Lower lobe of right lung (tissue), 2 donors: ENCODE measurements around the gene ELP4. TPM values are rescaled to one million over a fixed set of nuclear protein-coding genes. Genes with fewer than 3 reads are reported as not detected.

Experiments
- ATAC-seq, 2 donors: fragments of 200-7000 bp; cut with Tn5 transposase; one replicate each; pipeline ENCODE4 v1.9.1; 2020 to 2022; ENCODE audit warnings: mild to moderate bottlenecking in 2 of 2, moderate library complexity in 2 of 2
- DNase-seq: peaks from one replicate; pipeline ENCODE4 v3.0.0-alpha.2; 2020
- H3K27ac ChIP-seq: fragments of 200-600 bp; one replicate; pipeline ENCODE4 v1.8.0; 2022
- H3K27me3 ChIP-seq: fragments of 200-600 bp; one replicate; pipeline ENCODE4 v1.8.0; 2022; ENCODE audit warnings: low read depth
- H3K36me3 ChIP-seq: fragments of 200-600 bp; one replicate; pipeline ENCODE4 v1.8.0; 2022; ENCODE audit warnings: mild to moderate bottlenecking
- H3K4me1 ChIP-seq: fragments of 200-600 bp; one replicate; pipeline ENCODE4 v1.8.0; 2022
- H3K4me3 ChIP-seq: fragments of 200-600 bp; one replicate; pipeline ENCODE4 v1.8.0; 2022; ENCODE audit warnings: mild to moderate bottlenecking
- H3K9me3 ChIP-seq: fragments of 200-600 bp; one replicate; pipeline ENCODE4 v1.8.0; 2022
- CTCF ChIP-seq: fragments of 200-600 bp; IDR thresholded peaks from one replicate; pipeline ENCODE4 v1.8.0; 2022; ENCODE audit warnings: antibody characterized with exemption, mild to moderate bottlenecking
- intact Hi-C: fragments of 100-400 bp; cut with DNase I; formaldehyde crosslinking; loops from one replicate; pipeline ENCODE4 v1.11.0; 2022
- total RNA-seq: library from RNA; stranded (reverse); fragmentation: NEBNext Ultra II Directional; extraction: Animal tissue kit (Norgen Biotek cat#: 25700); gene quantifications from one replicate; pipeline ENCODE4 v1.2.1, GENCODE V29; 2021
- donor health status: DM: no; HTN: yes; CAD: no; lungs with severe emphysema.

The ELP4 gene
- total RNA-seq, 1 donor from 2014 or later, result 22.1 TPM

GRCh38 chr11:31797190-31798056 lies 287.9 kb downstream of the ELP4 start:
- no peaks in the 10 kb centered on the region for H3K9me3 ChIP-seq
- no peaks in the 10 kb centered on the region for H3K36me3 ChIP-seq
- TF ChIP-seq CTCF, result no peak
- H3K27me3 ChIP-seq, result peaks cover 80% of the 10 kb centered on the region
- DNase-seq, result no peak
- intact Hi-C loops, result no loop called here
- no peak for ATAC-seq
- peaks cover 8% of the 10 kb centered on the region for H3K4me1 ChIP-seq
- no peak overlapping the region for H3K27ac ChIP-seq
- no peak overlapping the region for H3K4me3 ChIP-seq

GRCh38 chr11:31798057-31798553 lies 288.5 kb downstream of the ELP4 start:
- intact Hi-C loops, result no loop called here
- no peak overlapping the region for H3K4me3 ChIP-seq
- DNase-seq (no peak), ATAC-seq (no peak)
- no peak for TF ChIP-seq CTCF
- no peak overlapping the region for H3K27ac ChIP-seq
- peaks cover 8% of the 10 kb centered on the region for H3K4me1 ChIP-seq
- H3K36me3 ChIP-seq, result no peaks in the 10 kb centered on the region
- peaks cover 83% of the 10 kb centered on the region for H3K27me3 ChIP-seq
- H3K9me3 ChIP-seq, result no peaks in the 10 kb centered on the region

- peak; percentile 11 to 37 for ATAC-seq
- Histone ChIP-seq H3K36me3 (no peaks in the 10 kb centered on the region), H3K4me3 (no peak overlapping the region), H3K4me1 (peaks cover 8% of the 10 kb centered on the region), H3K9me3 (no peaks in the 10 kb centered on the region), H3K27ac (no peak overlapping the region), H3K27me3 (peaks cover 90% of the 10 kb centered on the region)
- intact Hi-C loops, result no loop called here
- DNase-seq, result no peak
- no peak for TF ChIP-seq CTCF
Observed at GRCh38 chr11:31798554-31799434, 289.2 kb downstream of the ELP4 start.

GRCh38 chr11:31799435-31800397 lies 290.1 kb downstream of the ELP4 start:
- H3K4me1 ChIP-seq, result peaks cover 16% of the 10 kb centered on the region
- no peak overlapping the region for H3K27ac ChIP-seq
- ATAC-seq, result no peak
- H3K4me3 ChIP-seq, result no peak overlapping the region
- peaks cover 96% of the 10 kb centered on the region for H3K27me3 ChIP-seq
- H3K36me3 ChIP-seq, result no peaks in the 10 kb centered on the region
- no peak for DNase-seq
- H3K9me3 ChIP-seq, result no peaks in the 10 kb centered on the region
- TF ChIP-seq CTCF, result no peak
- intact Hi-C loops, result no loop called here
